AG10803 (cell line): ENCODE data around the gene C16orf89.
A peak's percentile ranks its signal among the peaks of the same experiment; 100 is the strongest.

Experiments
- DNase-seq: peaks from one replicate; pipeline ENCODE4 v3.0.0; 2010; ENCODE audit warnings: low read depth
- H3K4me3 ChIP-seq: 2 replicates; pipeline ENCODE4 v1.5.1; 2011; ENCODE audit warnings: mild to moderate bottlenecking, low read length, control low read depth
- TF ChIP-seq, protein P1 (sequence below): conservative IDR thresholded peaks from 2 replicates; pipeline ENCODE4 v1.5.1; 2011; ENCODE audit warnings: mild to moderate bottlenecking, low read length, control low read depth, inconsistent platforms

C16orf89 gene

DNA sequence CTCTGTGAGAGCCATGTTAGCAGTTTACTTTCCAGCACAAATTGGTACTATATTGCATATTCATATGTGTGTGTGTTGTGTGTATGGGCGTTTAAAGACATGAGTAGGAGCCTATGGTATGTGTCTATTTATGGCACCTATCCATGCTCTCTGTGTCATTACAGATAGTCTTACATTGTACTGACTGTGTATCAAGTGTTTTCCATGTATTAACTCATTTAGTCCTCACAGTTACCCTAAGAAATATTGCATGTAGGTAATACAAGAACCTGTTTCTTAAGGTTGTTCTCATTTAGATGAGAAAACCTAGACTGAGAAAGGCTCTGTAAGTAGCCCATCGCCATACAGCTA, 7.5 kb upstream of the C16orf89 start:
- DNase-seq = peak; percentile 25
- no peak overlapping the region for H3K4me3 ChIP-seq

DNA sequence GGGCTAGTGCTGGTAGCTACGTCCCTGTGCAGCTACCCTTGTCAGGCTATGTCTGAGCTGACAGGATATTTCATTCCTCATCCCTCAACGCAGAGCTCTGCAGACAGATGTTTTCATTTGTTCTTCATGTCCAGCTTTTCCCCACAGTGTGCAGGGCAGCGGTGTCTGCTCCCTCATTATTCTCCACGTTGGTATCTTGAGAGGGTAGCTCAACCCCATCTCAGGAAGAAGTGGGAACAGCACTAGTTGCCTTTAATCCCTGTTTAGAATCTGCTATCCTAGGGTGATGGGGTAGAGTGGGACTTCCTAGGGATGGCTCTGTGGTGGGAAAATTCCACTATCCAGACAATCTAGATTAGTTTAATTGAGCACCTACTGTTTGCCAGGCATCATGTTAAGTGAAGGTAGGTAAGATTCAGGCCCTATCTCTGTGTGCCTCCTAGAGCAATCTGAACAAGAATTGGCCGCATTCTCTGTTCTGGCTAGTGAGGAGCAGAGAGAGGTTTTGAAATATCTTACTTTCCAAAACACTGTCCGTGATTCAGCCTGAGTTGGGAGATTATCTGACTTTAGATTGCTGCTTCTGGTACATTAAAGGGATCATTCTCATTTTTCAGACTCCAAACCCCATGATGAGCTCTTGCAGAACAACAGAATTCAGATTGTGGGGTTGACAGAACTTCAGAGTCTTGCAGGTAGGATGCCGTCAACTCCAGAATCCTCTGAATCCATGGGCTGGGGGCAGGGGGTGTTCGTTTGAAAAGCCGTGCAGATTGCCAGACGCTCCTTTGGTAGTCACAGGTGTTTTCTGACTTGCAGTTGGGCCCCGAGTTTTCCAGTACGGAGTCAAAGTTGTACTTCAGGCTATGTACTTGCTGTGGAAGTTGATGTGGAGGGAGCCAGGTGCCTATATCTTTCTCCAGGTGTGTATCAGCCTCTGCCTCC, 6.8 kb upstream of the C16orf89 start:
- peak overlapping the region; percentile 85 for H3K4me3 ChIP-seq
- DNase-seq = no peak
- TF ChIP-seq, protein P1, sequence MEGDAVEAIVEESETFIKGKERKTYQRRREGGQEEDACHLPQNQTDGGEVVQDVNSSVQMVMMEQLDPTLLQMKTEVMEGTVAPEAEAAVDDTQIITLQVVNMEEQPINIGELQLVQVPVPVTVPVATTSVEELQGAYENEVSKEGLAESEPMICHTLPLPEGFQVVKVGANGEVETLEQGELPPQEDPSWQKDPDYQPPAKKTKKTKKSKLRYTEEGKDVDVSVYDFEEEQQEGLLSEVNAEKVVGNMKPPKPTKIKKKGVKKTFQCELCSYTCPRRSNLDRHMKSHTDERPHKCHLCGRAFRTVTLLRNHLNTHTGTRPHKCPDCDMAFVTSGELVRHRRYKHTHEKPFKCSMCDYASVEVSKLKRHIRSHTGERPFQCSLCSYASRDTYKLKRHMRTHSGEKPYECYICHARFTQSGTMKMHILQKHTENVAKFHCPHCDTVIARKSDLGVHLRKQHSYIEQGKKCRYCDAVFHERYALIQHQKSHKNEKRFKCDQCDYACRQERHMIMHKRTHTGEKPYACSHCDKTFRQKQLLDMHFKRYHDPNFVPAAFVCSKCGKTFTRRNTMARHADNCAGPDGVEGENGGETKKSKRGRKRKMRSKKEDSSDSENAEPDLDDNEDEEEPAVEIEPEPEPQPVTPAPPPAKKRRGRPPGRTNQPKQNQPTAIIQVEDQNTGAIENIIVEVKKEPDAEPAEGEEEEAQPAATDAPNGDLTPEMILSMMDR = no peak; the same call in 1 of the 2 replicates

More for the DNA sequence above, 7.5 kb upstream of the C16orf89 start:
- TF ChIP-seq, protein P1 = no peak

DNA sequence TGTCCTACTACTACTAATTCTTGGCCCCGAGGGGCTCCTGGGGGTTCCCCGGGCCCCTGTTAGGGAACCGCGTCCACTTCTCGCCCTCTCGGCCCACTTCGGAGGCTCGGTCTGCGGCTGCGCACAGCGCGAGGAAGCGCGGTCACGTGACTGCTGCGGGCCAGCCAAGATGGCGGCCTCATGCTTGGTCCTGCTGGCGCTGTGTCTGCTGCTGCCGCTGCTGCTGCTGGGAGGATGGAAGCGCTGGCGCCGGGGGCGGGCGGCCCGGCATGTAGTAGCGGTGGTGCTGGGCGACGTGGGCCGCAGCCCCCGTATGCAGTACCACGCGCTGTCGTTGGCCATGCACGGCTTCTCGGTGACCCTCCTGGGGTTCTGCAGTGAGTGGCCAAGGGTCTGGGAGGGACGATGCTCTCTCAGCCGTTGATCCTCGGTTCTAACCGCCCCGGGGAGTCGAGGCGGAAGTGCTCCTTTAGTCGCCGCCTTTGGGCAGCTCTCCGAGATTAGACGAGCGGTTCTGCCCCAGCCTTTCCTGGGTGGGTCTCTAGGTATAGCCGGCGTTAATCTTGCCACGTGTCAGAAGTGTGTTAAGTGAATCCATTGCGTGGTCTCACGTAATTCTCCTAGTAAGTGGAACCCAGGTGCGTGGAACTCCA, 6.1 kb upstream of the C16orf89 start, which contains the start of gene ALG1:
Gene ALG1, plus strand, starts transcription at position 163 of the 653 bp plus-strand sequence. Its CDS starts 7 bp downstream, at position 170.
- H3K4me3 ChIP-seq = peak within 1 kb of the TSS; percentile 85
- TF ChIP-seq, protein P1 = no peak

DNA sequence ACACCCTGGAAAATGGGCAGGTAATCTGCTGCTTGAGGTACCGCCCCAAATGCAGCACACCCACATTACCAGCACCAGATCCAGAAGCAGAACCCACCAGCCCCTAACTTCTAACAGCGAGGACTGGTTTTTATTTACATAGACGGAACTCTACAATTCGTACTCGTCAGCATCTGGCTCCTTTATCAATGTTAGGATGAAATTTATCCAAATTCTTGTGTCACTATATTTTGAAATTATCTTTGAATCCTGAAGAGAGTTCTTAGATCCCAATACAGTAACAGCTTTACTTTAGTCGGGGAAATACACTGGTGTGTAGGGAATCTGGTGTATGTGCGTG, 5.6 kb upstream of the C16orf89 start:
- H3K4me3 ChIP-seq = peak overlapping the region; percentile 85
- TF ChIP-seq, protein P1 = no peak
- DNase-seq = no peak

More for the DNA sequence above, 6.1 kb upstream of the C16orf89 start, which contains the start of gene ALG1:
- peak; percentile 84 for DNase-seq

DNA sequence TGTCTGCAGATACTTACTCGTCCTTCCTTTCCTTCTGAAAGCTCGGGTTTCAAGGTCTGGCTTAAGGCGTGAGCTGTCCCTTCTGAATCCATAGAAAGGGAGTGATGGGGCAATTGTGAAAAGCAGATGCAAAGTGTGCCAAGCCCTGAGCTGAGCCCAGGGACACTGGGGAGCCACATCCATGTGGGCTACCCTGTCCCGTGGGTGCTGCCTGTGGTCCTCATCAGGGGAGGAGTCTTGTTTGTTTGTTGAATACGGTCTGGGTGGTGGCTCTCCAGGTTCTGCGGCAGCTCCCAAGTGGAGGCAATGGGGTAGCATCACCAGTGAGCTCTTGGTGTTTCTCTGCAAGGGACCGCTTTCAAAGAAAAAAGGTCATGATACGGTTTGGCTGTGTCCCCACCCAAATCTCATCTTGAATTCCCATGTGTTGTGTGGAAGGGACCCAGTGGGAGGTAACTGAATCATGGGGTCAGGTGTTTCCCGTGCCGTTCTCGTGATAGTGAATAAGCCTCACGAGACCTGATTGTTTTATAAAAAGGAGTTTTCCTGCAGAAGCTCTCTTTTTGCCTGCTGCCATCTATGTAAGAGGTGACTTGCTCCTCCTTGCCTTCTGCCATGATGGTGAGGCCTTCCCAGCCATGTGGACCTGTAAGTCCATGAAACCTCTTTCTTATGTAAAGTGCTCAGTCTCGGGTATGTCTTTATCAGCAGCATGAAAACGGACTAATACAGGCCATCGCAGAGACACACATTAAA, 4.9 kb upstream of the C16orf89 start:
- DNase-seq = no peak
- no peak overlapping the region for H3K4me3 ChIP-seq
- TF ChIP-seq, protein P1 = no peak

DNA sequence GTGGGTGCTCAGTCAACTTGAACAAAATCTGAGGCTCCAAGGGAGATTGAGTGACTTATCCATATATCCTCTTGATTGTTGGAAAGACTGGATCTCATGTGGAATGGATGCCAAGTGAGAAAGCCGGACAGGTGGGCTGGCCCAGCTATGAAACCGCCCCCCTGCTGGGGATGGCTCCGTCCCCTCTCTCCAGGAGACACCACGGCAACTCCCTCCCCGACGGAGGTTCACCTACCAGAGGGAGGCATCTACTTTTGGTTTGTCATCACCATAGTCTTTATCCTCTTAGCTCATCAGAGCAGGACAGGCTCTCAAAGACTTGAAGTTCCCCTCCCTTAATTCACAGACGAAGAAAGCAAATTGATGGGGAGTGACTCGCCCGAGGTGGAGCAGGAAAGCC, 4.1 kb upstream of the C16orf89 start:
- H3K4me3 ChIP-seq = no peak overlapping the region
- no peak for DNase-seq
- TF ChIP-seq, protein P1 = no peak
